ENCODE measurements around the gene LINGO1. TPM values are rescaled to one million over a fixed set of nuclear protein-coding genes. Genes with fewer than 3 reads are reported as not detected.

LINGO1 gene
- total RNA-seq, 4 donors from 2014 or later = 0.13 to 1.1 (median 1.0) TPM; not detected in 1

- DNase-seq = no peak
- intact Hi-C loops (cut with DNase I) = no loop called here
- TF ChIP-seq CTCF (IDR thresholded peaks at IDR 0.05) = no peak
- TF ChIP-seq POLR2A (IDR thresholded peaks at IDR 0.05) = no peak
Observed at GRCh38 chr15:77616072-77616471, 16.6 kb downstream of the LINGO1 start.

DNA sequence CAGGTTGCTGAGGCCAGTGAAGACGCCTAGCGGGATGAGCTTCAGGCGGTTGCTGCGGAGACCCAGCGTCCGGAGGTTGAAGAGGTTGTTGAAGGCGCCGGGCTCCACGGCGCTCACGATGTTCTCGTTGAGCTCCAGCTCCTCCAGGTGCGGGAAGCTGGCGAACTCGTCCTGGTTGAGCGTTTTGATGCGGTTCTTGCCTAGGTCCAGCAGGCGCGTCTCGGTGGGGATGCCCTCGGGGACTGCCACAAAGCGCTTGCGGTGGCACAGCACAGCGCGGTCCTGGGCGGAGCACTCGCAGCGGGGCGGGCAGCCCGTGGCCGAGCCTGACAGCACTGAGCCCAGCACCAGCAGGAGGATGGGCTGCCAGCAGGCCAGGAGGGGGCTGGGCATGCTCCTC lies 17.2 kb downstream of the LINGO1 start:
- H3K27me3 ChIP-seq = no peaks in the 10 kb centered on the region
- 83 to 96% methylated on average over 19 to 27 of the region's 31 CpGs for WGBS, 2 donors
- H3K4me1 ChIP-seq = no peaks in the 10 kb centered on the region
- H3K9me3 ChIP-seq = no peaks in the 10 kb centered on the region
- no peaks in the 10 kb centered on the region for H3K36me3 ChIP-seq
- no peak for DNase-seq
- no peak overlapping the region for H3K27ac ChIP-seq
- no peak overlapping the region for H3K4me3 ChIP-seq (replicated peaks in 1 of 3)
- TF ChIP-seq CTCF (IDR thresholded peaks at IDR 0.05) = no peak
- TF ChIP-seq POLR2A (IDR thresholded peaks at IDR 0.05) = no peak
- intact Hi-C loops (cut with DNase I) = no loop called here

More at GRCh38 chr15:77616072-77616471, 16.6 kb downstream of the LINGO1 start:
- 78 to 87% methylated on average over 2 to 6 of the region's 8 CpGs for WGBS, 2 donors
- Histone ChIP-seq H3K9me3 (no peaks in the 10 kb centered on the region), H3K36me3 (no peaks in the 10 kb centered on the region), H3K4me1 (no peaks in the 10 kb centered on the region), H3K27me3 (no peaks in the 10 kb centered on the region), H3K4me3 (replicated peaks in 1 of 3) (no peak overlapping the region), H3K27ac (no peak overlapping the region)

DNA sequence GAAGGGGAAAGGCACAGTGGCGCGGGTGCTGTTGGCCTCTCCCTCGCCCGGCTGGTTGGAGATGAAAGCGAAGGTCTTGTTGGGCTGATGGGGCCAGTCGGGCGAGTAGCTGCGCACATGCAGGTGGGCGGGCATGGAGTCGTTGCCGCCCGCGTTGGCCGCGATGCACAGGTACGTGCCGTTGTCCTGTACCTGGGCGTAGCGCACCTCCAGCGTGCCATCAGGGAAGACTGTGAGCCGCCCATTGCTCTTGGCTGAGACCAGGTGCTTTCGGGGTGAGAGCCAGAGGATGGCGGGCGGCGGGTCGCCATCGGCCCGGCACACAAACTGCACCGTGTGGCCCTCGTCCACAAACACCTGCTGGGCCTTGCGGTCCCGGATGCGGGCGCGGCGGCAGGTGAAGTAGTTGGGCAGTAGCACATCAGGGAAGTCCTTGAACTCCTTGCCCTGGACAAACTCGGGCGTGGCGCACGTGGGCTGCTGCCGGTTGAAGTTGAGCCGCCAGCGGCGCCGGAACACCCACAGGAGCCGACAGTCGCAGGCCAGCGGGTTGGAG lies 18.4 kb downstream of the LINGO1 start:
- Histone ChIP-seq H3K27ac (no peak overlapping the region), H3K4me1 (no peaks in the 10 kb centered on the region), H3K9me3 (no peaks in the 10 kb centered on the region), H3K4me3 (replicated peaks in 1 of 3) (no peak overlapping the region), H3K27me3 (no peaks in the 10 kb centered on the region), H3K36me3 (no peaks in the 10 kb centered on the region)
- intact Hi-C loops (cut with DNase I) = no loop called here
- DNase-seq = no peak
- TF ChIP-seq CTCF (IDR thresholded peaks at IDR 0.05) (no peak), POLR2A (IDR thresholded peaks at IDR 0.05) (no peak)
- 97% methylated on average over 21 to 47 of the region's 48 CpGs for WGBS, 2 donors

- Histone ChIP-seq H3K27ac (no peak overlapping the region), H3K36me3 (no peaks in the 10 kb centered on the region), H3K4me1 (no peaks in the 10 kb centered on the region), H3K27me3 (no peaks in the 10 kb centered on the region), H3K9me3 (no peaks in the 10 kb centered on the region), H3K4me3 (replicated peaks in 1 of 3) (no peak overlapping the region)
- 93 to 95% methylated on average over 23 of the region's 23 CpGs for WGBS, 2 donors
- intact Hi-C loops (cut with DNase I) = no loop called here
- DNase-seq = no peak
- TF ChIP-seq CTCF (IDR thresholded peaks at IDR 0.05) = no peak
- TF ChIP-seq POLR2A (IDR thresholded peaks at IDR 0.05) = no peak
Observed at GRCh38 chr15:77613814-77614213, 18.9 kb downstream of the LINGO1 start.

DNA sequence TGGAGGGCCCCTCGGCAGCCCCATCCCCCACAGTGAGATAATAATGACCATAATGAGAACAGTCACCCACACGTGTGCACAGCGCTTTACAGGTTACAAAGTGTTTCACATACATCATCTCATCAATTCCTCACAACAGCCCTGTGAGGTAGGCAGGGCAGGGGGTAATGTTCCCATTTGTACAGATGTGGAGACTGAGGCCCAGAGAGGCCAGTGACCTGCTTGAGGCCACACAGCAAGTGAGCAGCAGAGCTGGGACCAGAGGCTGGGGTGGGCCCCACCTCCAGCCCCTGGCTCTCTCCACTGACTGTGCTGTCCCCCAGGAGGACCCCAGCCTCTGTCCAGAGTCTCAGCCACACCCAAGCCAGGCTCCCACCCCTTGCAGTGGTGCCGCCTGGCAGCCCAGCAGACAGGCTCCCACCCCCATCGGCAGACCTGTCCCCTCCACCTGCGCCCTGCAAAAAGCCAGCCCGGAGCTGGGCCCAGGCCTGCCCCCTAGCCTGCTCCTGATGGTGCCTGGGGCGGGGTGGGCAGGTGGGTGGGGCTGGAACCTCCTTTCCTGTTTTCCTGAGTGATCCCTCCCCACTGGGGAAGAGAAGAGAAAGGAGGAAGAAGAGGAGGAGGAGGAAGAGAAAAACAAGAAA lies 19.6 kb downstream of the LINGO1 start:
- intact Hi-C loops (cut with DNase I) = no loop called here
- WGBS, 2 donors = 85 to 89% methylated on average over 2 to 6 of the region's 8 CpGs
- no peaks in the 10 kb centered on the region for H3K27me3 ChIP-seq
- H3K9me3 ChIP-seq = no peaks in the 10 kb centered on the region
- H3K27ac ChIP-seq = no peak overlapping the region
- no peak for TF ChIP-seq CTCF (IDR thresholded peaks at IDR 0.05)
- TF ChIP-seq POLR2A (IDR thresholded peaks at IDR 0.05) = no peak
- no peaks in the 10 kb centered on the region for H3K4me1 ChIP-seq
- no peaks in the 10 kb centered on the region for H3K36me3 ChIP-seq
- no peak for DNase-seq
- H3K4me3 ChIP-seq (replicated peaks in 1 of 3) = no peak overlapping the region

Data from thyroid gland (tissue), 4 donors.